ENCODE measurements around the gene TCEAL1.
"Not testable (repeated sequence)": the region's sequence is repeated elsewhere in the genome, so short reads cannot be mapped to it uniquely, and the experiment has no call there.

The TCEAL1 gene

GRCh38 chrX:103656617-103657016 lies 27.8 kb downstream of the TCEAL1 start:
- H3K9ac ChIP-seq (ENCODE audit: low read depth in 1 of 2, low read length in 2 of 2) = no peak overlapping the region
- H3K27ac ChIP-seq (ENCODE audit: low read depth, low read length) = no peak overlapping the region
- no peaks in the 10 kb centered on the region for H3K4me1 ChIP-seq (ENCODE audit: control insufficient read depth in 1 of 2, insufficient read depth in 2 of 2, low read length in 2 of 2)
- H3K9me3 ChIP-seq (ENCODE audit: control insufficient read depth in 1 of 2, low read length in 2 of 2) = no peaks in the 10 kb centered on the region
- H3K4me3 ChIP-seq (ENCODE audit: low read depth in 1 of 2, low read length in 2 of 2) = no peak overlapping the region
- H3K27me3 ChIP-seq (ENCODE audit: control insufficient read depth in 1 of 2, insufficient read depth in 2 of 2, low read length in 2 of 2) = no peaks in the 10 kb centered on the region
- no peaks in the 10 kb centered on the region for H3K36me3 ChIP-seq (ENCODE audit: control insufficient read depth in 1 of 2, insufficient read depth in 2 of 2, low read length in 2 of 2)

GRCh38 chrX:103657066-103657465 lies 28.3 kb downstream of the TCEAL1 start:
- not testable (repeated sequence) for H3K27ac ChIP-seq (ENCODE audit: low read depth, low read length); H3K27me3 ChIP-seq (ENCODE audit: control insufficient read depth in 1 of 2, insufficient read depth in 2 of 2, low read length in 2 of 2); H3K4me3 ChIP-seq (ENCODE audit: low read depth in 1 of 2, low read length in 2 of 2); H3K9ac ChIP-seq (ENCODE audit: low read depth in 1 of 2, low read length in 2 of 2); H3K4me1 ChIP-seq (ENCODE audit: control insufficient read depth in 1 of 2, insufficient read depth in 2 of 2, low read length in 2 of 2); H3K36me3 ChIP-seq (ENCODE audit: control insufficient read depth in 1 of 2, insufficient read depth in 2 of 2, low read length in 2 of 2); H3K9me3 ChIP-seq (ENCODE audit: control insufficient read depth in 1 of 2, low read length in 2 of 2)

- Histone ChIP-seq H3K9me3 (ENCODE audit: control insufficient read depth in 1 of 2, low read length in 2 of 2) (no peaks in the 10 kb centered on the region), H3K36me3 (ENCODE audit: control insufficient read depth in 1 of 2, insufficient read depth in 2 of 2, low read length in 2 of 2) (no peaks in the 10 kb centered on the region), H3K9ac (ENCODE audit: low read depth in 1 of 2, low read length in 2 of 2) (no peak overlapping the region), H3K4me3 (ENCODE audit: low read depth in 1 of 2, low read length in 2 of 2) (no peak overlapping the region), H3K4me1 (ENCODE audit: control insufficient read depth in 1 of 2, insufficient read depth in 2 of 2, low read length in 2 of 2) (no peaks in the 10 kb centered on the region), H3K27ac (ENCODE audit: low read depth, low read length) (no peak overlapping the region), H3K27me3 (ENCODE audit: control insufficient read depth in 1 of 2, insufficient read depth in 2 of 2, low read length in 2 of 2) (no peaks in the 10 kb centered on the region)
Observed at GRCh38 chrX:103658681-103659433, 30.1 kb downstream of the TCEAL1 start.

GRCh38 chrX:103659460-103659859 lies 30.7 kb downstream of the TCEAL1 start:
- H3K27ac ChIP-seq (ENCODE audit: low read depth, low read length); H3K36me3 ChIP-seq (ENCODE audit: control insufficient read depth in 1 of 2, insufficient read depth in 2 of 2, low read length in 2 of 2); H3K9ac ChIP-seq (ENCODE audit: low read depth in 1 of 2, low read length in 2 of 2); H3K9me3 ChIP-seq (ENCODE audit: control insufficient read depth in 1 of 2, low read length in 2 of 2); H3K4me1 ChIP-seq (ENCODE audit: control insufficient read depth in 1 of 2, insufficient read depth in 2 of 2, low read length in 2 of 2); H3K4me3 ChIP-seq (ENCODE audit: low read depth in 1 of 2, low read length in 2 of 2); H3K27me3 ChIP-seq (ENCODE audit: control insufficient read depth in 1 of 2, insufficient read depth in 2 of 2, low read length in 2 of 2): not testable (repeated sequence)

- H3K9me3 ChIP-seq (ENCODE audit: control insufficient read depth in 1 of 2, low read length in 2 of 2) = no peaks in the 10 kb centered on the region
- no peak overlapping the region for H3K4me3 ChIP-seq (ENCODE audit: low read depth in 1 of 2, low read length in 2 of 2)
- H3K36me3 ChIP-seq (ENCODE audit: control insufficient read depth in 1 of 2, insufficient read depth in 2 of 2, low read length in 2 of 2) = no peaks in the 10 kb centered on the region
- H3K4me1 ChIP-seq (ENCODE audit: control insufficient read depth in 1 of 2, insufficient read depth in 2 of 2, low read length in 2 of 2) = no peaks in the 10 kb centered on the region
- no peak overlapping the region for H3K27ac ChIP-seq (ENCODE audit: low read depth, low read length)
- no peak overlapping the region for H3K9ac ChIP-seq (ENCODE audit: low read depth in 1 of 2, low read length in 2 of 2)
- H3K27me3 ChIP-seq (ENCODE audit: control insufficient read depth in 1 of 2, insufficient read depth in 2 of 2, low read length in 2 of 2) = peaks cover 0 to 8% of the 10 kb centered on the region in 2 donors
Observed at GRCh38 chrX:103663981-103664762, 35.4 kb downstream of the TCEAL1 start.

GRCh38 chrX:103666202-103667107 lies 37.7 kb downstream of the TCEAL1 start:
- no peaks in the 10 kb centered on the region for H3K9me3 ChIP-seq (ENCODE audit: control insufficient read depth in 1 of 2, low read length in 2 of 2)
- no peak overlapping the region for H3K4me3 ChIP-seq (ENCODE audit: low read depth in 1 of 2, low read length in 2 of 2)
- H3K9ac ChIP-seq (ENCODE audit: low read depth in 1 of 2, low read length in 2 of 2) = no peak overlapping the region
- no peaks in the 10 kb centered on the region for H3K36me3 ChIP-seq (ENCODE audit: control insufficient read depth in 1 of 2, insufficient read depth in 2 of 2, low read length in 2 of 2)
- H3K27me3 ChIP-seq (ENCODE audit: control insufficient read depth in 1 of 2, insufficient read depth in 2 of 2, low read length in 2 of 2) = peaks cover 0 to 8% of the 10 kb centered on the region in 2 donors
- no peaks in the 10 kb centered on the region for H3K4me1 ChIP-seq (ENCODE audit: control insufficient read depth in 1 of 2, insufficient read depth in 2 of 2, low read length in 2 of 2)
- no peak overlapping the region for H3K27ac ChIP-seq (ENCODE audit: low read depth, low read length)

- Histone ChIP-seq H3K9ac (ENCODE audit: low read depth in 1 of 2, low read length in 2 of 2) (no peak overlapping the region), H3K9me3 (ENCODE audit: control insufficient read depth in 1 of 2, low read length in 2 of 2) (no peaks in the 10 kb centered on the region), H3K4me1 (ENCODE audit: control insufficient read depth in 1 of 2, insufficient read depth in 2 of 2, low read length in 2 of 2) (no peaks in the 10 kb centered on the region), H3K4me3 (ENCODE audit: low read depth in 1 of 2, low read length in 2 of 2) (no peak overlapping the region), H3K36me3 (ENCODE audit: control insufficient read depth in 1 of 2, insufficient read depth in 2 of 2, low read length in 2 of 2) (peaks cover 0 to 4% of the 10 kb centered on the region in 2 donors), H3K27ac (ENCODE audit: low read depth, low read length) (no peak overlapping the region), H3K27me3 (ENCODE audit: control insufficient read depth in 1 of 2, insufficient read depth in 2 of 2, low read length in 2 of 2) (peaks cover 0 to under 1% of the 10 kb centered on the region in 2 donors)
Observed at GRCh38 chrX:103669745-103670144, 41.0 kb downstream of the TCEAL1 start.

GRCh38 chrX:103674531-103675454 lies 46.0 kb downstream of the TCEAL1 start:
- H3K4me1 ChIP-seq (ENCODE audit: control insufficient read depth in 1 of 2, insufficient read depth in 2 of 2, low read length in 2 of 2) = no peaks in the 10 kb centered on the region
- H3K4me3 ChIP-seq (ENCODE audit: low read depth in 1 of 2, low read length in 2 of 2) = no peak overlapping the region
- H3K27ac ChIP-seq (ENCODE audit: low read depth, low read length) = no peak overlapping the region
- H3K9me3 ChIP-seq (ENCODE audit: control insufficient read depth in 1 of 2, low read length in 2 of 2) = no peaks in the 10 kb centered on the region
- H3K36me3 ChIP-seq (ENCODE audit: control insufficient read depth in 1 of 2, insufficient read depth in 2 of 2, low read length in 2 of 2) = peaks cover 10 to 41% of the 10 kb centered on the region in 2 donors
- no peak overlapping the region for H3K9ac ChIP-seq (ENCODE audit: low read depth in 1 of 2, low read length in 2 of 2)
- no peaks in the 10 kb centered on the region for H3K27me3 ChIP-seq (ENCODE audit: control insufficient read depth in 1 of 2, insufficient read depth in 2 of 2, low read length in 2 of 2)

- H3K27me3 ChIP-seq (ENCODE audit: control insufficient read depth in 1 of 2, insufficient read depth in 2 of 2, low read length in 2 of 2) = no peaks in the 10 kb centered on the region
- H3K9ac ChIP-seq (ENCODE audit: low read depth in 1 of 2, low read length in 2 of 2) = no peak overlapping the region
- H3K36me3 ChIP-seq (ENCODE audit: control insufficient read depth in 1 of 2, insufficient read depth in 2 of 2, low read length in 2 of 2) = peaks cover 10 to 58% of the 10 kb centered on the region in 2 donors
- H3K27ac ChIP-seq (ENCODE audit: low read depth, low read length) = no peak overlapping the region
- no peaks in the 10 kb centered on the region for H3K4me1 ChIP-seq (ENCODE audit: control insufficient read depth in 1 of 2, insufficient read depth in 2 of 2, low read length in 2 of 2)
- no peak overlapping the region for H3K4me3 ChIP-seq (ENCODE audit: low read depth in 1 of 2, low read length in 2 of 2)
- H3K9me3 ChIP-seq (ENCODE audit: control insufficient read depth in 1 of 2, low read length in 2 of 2) = no peaks in the 10 kb centered on the region
Observed at GRCh38 chrX:103678199-103678993, 49.6 kb downstream of the TCEAL1 start.
